PC-9 (cell line): ENCODE data around the gene TNFSF12. TPM values are rescaled to one million over a fixed set of nuclear protein-coding genes. Genes with fewer than 3 reads are reported as not detected.
A peak's percentile ranks its signal among the peaks of the same experiment; 100 is the strongest.

ENCODE experiments used
- BruUV-seq: library from RNA; stranded (reverse); fragments of 400-500 nt; replicated peaks from 2 replicates; lab custom pipeline; 2021; lab: Mats Ljungman, UMichigan
- CTCF ChIA-PET: fragments of 300-600 bp; sonication (Branson Sonifier 250); formaldehyde crosslinking; loops from one replicate; lab custom pipeline; 2022; ENCODE audit warnings: antibody characterized with exemption; lab: Charles Lee
- POLR2A ChIA-PET: fragments of 300-600 bp; sonication (Branson Sonifier 250); formaldehyde crosslinking; loops from one replicate; lab custom pipeline; 2022; ENCODE audit warnings: antibody characterized with exemption; ENCODE audit not compliant: unreplicated experiment; lab: Charles Lee
- DNase-seq, 2 experiments: peaks; one replicate each; pipeline versions ENCODE4 v3.0.0 to v3.0.0-alpha.2; 2015 to 2022; ENCODE audit warnings: mixed read lengths in 1 of 2
- H2AFZ ChIP-seq: fragments of 200-600 bp; sonication (generic); 2 replicates; pipeline ENCODE4 v1.8.1; 2017; ENCODE audit warnings: antibody characterized with exemption
- H3F3A ChIP-seq: fragments of 200-600 bp; sonication (generic); 2 replicates; pipeline ENCODE4 v1.8.1; 2017; ENCODE audit warnings: antibody characterized with exemption, mild to moderate bottlenecking, low read depth; ENCODE audit not compliant: insufficient read depth
- H3K27ac ChIP-seq: fragments of 200-600 bp; sonication (generic); 2 replicates; pipeline ENCODE4 v1.6.1; 2016; ENCODE audit warnings: mixed run types
- H3K27me3 ChIP-seq: fragments of 200-600 bp; sonication (generic); 2 replicates; pipeline ENCODE4 v1.6.1; 2016; ENCODE audit warnings: low read depth, mixed run types; ENCODE audit not compliant: insufficient read depth
- H3K36me3 ChIP-seq: fragments of 200-600 bp; sonication (generic); 2 replicates; pipeline ENCODE4 v1.6.1; 2016; ENCODE audit warnings: low read depth, mixed run types
- H3K4me1 ChIP-seq: fragments of 200-600 bp; sonication (generic); replicated peaks from 2 replicates; pipeline ENCODE4 v1.6.1; 2016; ENCODE audit warnings: mixed run types; ENCODE audit not compliant: insufficient read depth
- H3K4me2 ChIP-seq: fragments of 200-600 bp; sonication (generic); 2 replicates; pipeline ENCODE4 v1.6.1; 2017; ENCODE audit warnings: mixed run types
- H3K4me3 ChIP-seq: fragments of 200-600 bp; sonication (generic); 2 replicates; pipeline ENCODE4 v1.6.1; 2016; ENCODE audit warnings: mixed run types
- H3K79me2 ChIP-seq: fragments of 200-600 bp; sonication (generic); 2 replicates; pipeline ENCODE4 v1.6.1; 2017; ENCODE audit warnings: low read depth, mixed run types
- H3K9me2 ChIP-seq: fragments of 200-600 bp; sonication (generic); 2 replicates; pipeline ENCODE4 v1.8.1; 2017; ENCODE audit warnings: mild to moderate bottlenecking; ENCODE audit not compliant: insufficient read depth
- H3K9me3 ChIP-seq: fragments of 200-600 bp; sonication (generic); 2 replicates; pipeline ENCODE4 v1.8.1; 2016; ENCODE audit warnings: low read depth; ENCODE audit not compliant: insufficient read depth
- H4K20me1 ChIP-seq: fragments of 200-600 bp; sonication (generic); 2 replicates; pipeline ENCODE4 v1.8.1; 2017; ENCODE audit not compliant: insufficient read depth
- EZH2 ChIP-seq: fragments of 200-600 bp; sonication (generic); IDR thresholded peaks from 2 replicates; pipeline ENCODE4 v1.8.0; 2017; ENCODE audit warnings: antibody characterized with exemption, low read depth
- intact Hi-C: fragments of 100-400 bp; cut with micrococcal nuclease; formaldehyde crosslinking; loops from one replicate; pipeline ENCODE4 v1.10.0; 2022; ENCODE audit not compliant: unreplicated experiment
- total RNA-seq: library from RNA; stranded (reverse); gene quantifications from 2 replicates; pipeline ENCODE4 v1.2.3, GENCODE V29; 2021
- TF ChIP-seq, protein P1 (sequence below): fragments of 200-600 bp; sonication (generic); conservative IDR thresholded peaks from 2 replicates; pipeline ENCODE4 v1.6.1; 2017; ENCODE audit warnings: mixed run types, antibody characterized with exemption, mild to moderate bottlenecking, moderate library complexity

TNFSF12 gene
- total RNA-seq, 1 experiment from 2014 or later = 14.3 TPM

DNA sequence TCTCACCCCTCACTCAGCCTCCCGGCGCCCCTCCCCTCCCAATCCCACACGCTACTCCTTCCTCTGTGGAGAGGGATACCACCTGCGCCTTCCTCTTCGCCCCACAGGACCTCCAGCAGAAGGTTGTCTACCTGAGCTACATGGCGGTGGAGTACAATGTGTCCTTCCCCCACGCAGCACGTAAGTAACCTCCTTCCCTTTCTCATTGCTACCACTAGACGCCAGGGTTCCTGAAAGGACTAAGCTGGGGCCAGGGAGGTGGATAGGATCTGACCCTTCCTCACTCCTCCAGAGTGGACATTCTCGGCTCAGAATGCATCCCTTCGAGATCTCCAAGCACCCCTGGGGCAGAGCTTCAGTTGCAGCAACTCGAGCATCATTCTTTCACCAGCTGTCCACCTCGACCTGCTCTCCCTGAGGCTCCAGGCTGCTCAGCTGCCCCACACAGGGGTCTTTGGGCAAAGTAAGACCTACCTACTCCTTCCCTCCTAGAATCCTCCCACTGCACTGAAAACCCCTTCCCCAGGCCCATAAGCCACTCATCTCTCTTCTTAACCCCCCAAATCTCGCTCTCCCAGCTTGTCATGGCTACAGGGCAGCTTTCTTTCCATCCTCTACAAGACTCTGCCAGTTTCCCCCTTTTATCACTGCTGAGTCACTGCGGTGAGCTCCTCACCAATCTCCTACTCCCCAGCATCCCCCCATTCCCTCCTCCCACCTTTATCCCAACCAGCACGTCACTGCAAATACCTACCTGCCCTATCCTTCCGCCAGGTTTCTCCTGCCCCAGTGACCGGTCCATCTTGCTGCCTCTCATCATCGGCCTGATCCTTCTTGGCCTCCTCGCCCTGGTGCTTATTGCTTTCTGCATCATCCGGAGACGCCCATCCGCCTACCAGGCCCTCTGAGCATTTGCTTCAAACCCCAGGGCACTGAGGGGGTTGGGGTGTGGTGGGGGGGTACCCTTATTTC, 32.0 kb downstream of the TNFSF12 start:
- no peak for DNase-seq
- Histone ChIP-seq H3K79me2 (peaks cover 37% of the 10 kb centered on the region), H3K4me1 (peaks cover 44% of the 10 kb centered on the region), H3F3A (peaks cover 40% of the 10 kb centered on the region), H3K27ac (no peak overlapping the region; the same call in 1 of the 2 replicates), H3K9me2 (no peaks in the 10 kb centered on the region), H3K27me3 (no peaks in the 10 kb centered on the region), H3K36me3 (peaks cover 15% of the 10 kb centered on the region), H4K20me1 (peaks cover 31% of the 10 kb centered on the region), H3K4me2 (no peak overlapping the region), H3K4me3 (no peak overlapping the region), H3K9me3 (no peaks in the 10 kb centered on the region), H2AFZ (no peak overlapping the region)
- ChIA-PET POLR2A (interaction anchor here (0.6 to 0.7 kb wide), 3 partner anchors 46 to 1808 kb away, joined by 3 to 6 read pairs (median 4); no protein-coding TSS in a partner anchor), CTCF (no interaction called here)
- intact Hi-C loops = loop anchor here (10.0 kb wide), 3 partner anchors 274 to 536 kb away; partner anchors contain the start of genes CHD3, CYB5D1, NAA38 and SLC16A11
- TF ChIP-seq EZH2 = no peak
- TF ChIP-seq, protein P1, sequence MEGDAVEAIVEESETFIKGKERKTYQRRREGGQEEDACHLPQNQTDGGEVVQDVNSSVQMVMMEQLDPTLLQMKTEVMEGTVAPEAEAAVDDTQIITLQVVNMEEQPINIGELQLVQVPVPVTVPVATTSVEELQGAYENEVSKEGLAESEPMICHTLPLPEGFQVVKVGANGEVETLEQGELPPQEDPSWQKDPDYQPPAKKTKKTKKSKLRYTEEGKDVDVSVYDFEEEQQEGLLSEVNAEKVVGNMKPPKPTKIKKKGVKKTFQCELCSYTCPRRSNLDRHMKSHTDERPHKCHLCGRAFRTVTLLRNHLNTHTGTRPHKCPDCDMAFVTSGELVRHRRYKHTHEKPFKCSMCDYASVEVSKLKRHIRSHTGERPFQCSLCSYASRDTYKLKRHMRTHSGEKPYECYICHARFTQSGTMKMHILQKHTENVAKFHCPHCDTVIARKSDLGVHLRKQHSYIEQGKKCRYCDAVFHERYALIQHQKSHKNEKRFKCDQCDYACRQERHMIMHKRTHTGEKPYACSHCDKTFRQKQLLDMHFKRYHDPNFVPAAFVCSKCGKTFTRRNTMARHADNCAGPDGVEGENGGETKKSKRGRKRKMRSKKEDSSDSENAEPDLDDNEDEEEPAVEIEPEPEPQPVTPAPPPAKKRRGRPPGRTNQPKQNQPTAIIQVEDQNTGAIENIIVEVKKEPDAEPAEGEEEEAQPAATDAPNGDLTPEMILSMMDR = no peak
- no TSS peak for BruUV-seq

DNA sequence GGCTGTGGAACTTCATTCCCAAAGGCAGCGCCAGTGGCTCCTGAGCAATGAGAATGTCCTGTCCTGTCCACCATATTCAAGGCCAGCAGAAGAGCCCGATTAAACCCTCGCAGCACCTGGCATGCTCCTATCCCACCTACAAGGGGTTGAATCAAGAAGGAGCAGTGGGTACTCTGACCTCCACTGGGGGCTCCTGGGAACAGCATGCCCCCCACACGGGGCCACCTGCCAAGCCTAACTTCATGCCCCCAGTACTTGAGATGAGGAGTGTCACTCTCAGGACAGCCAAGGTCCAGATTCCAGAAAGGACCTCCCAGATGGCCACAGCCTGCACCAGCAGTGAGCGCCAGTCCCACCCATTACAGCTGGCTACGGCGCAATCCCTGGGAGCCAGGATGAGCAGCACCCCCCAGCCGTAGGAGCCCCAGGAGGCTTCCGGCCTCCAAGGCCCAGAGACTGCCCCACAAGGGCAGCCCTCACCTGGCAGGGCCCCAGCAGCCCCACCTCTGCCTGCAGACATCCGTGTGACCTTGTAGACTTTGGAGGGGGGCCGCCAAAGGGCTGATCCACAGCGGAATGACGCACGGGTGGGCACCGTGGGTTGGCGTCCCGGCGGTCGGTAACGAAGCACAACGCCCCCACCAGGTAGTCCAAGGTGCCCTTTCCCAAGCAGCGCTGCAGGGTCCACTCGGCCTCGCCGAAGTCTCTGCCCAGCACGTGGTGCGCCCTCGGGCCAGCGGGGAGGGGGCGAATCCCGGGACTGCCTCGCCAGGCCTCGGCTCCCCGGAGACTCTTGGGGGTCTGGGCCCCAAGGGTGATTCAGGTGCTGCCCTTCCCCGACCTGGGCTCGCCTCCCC, 33.8 kb downstream of the TNFSF12 start:
- ChIA-PET CTCF (interaction anchor here (0.9 kb wide), 1 partner anchor 105 kb away, joined by 3 read pairs; the partner anchor contains the start of genes TP53 and WRAP53), POLR2A (interaction anchor here (0.6 to 1.4 kb wide), 5 partner anchors 105 to 454 kb away, joined by 3 to 14 read pairs (median 7); partner anchors contain the start of gene TP53)
- H4K20me1 ChIP-seq = peaks cover 14% of the 10 kb centered on the region
- 0 out of 2 replicates have a peak overlapping the region, but pooled peaks have one; percentile 87 for H3K27ac ChIP-seq
- H3K4me3 ChIP-seq = peak overlapping the region; percentile 65; the same call in 1 of the 2 replicates
- peaks cover 32% of the 10 kb centered on the region for H3F3A ChIP-seq
- peaks cover 35% of the 10 kb centered on the region for H3K79me2 ChIP-seq
- H3K9me2 ChIP-seq = no peaks in the 10 kb centered on the region
- H3K4me1 ChIP-seq = peaks cover 43% of the 10 kb centered on the region
- H2AFZ ChIP-seq = no peak overlapping the region
- TF ChIP-seq, protein P1 = no peak
- TF ChIP-seq EZH2 = no peak
- DNase-seq = no peak
- H3K9me3 ChIP-seq = no peaks in the 10 kb centered on the region
- H3K4me2 ChIP-seq = peak overlapping the region; percentile 88
- intact Hi-C loops = loop anchor here (10.0 kb wide), 3 partner anchors 272 to 538 kb away; partner anchors contain the start of genes CHD3, CYB5D1, NAA38 and SLC16A11
- peaks cover 4% of the 10 kb centered on the region; the same call in 1 of the 2 replicates for H3K36me3 ChIP-seq
- H3K27me3 ChIP-seq = no peaks in the 10 kb centered on the region
- BruUV-seq = no TSS peak
